ENCODE measurements around the gene DTX1.

The DTX1 gene

GRCh38 chr12:113071135-113072112 lies 14.9 kb downstream of the DTX1 start:
- DNase-seq (ENCODE audit: low read depth): no peak

- no peak for DNase-seq (ENCODE audit: low read depth)
Observed at GRCh38 chr12:113072136-113072535, 15.6 kb downstream of the DTX1 start.

GRCh38 chr12:113073586-113073985 lies 17.1 kb downstream of the DTX1 start:
- no peak for DNase-seq (ENCODE audit: low read depth)

GRCh38 chr12:113075137-113075683 lies 18.7 kb downstream of the DTX1 start:
- no peak for DNase-seq (ENCODE audit: low read depth)

GRCh38 chr12:113077057-113077858 lies 20.7 kb downstream of the DTX1 start:
- no peak for DNase-seq (ENCODE audit: low read depth)

- DNase-seq (ENCODE audit: low read depth): no peak
Observed at GRCh38 chr12:113077859-113078255, 21.3 kb downstream of the DTX1 start.

GRCh38 chr12:113081873-113082272 lies 25.3 kb downstream of the DTX1 start:
- DNase-seq (ENCODE audit: low read depth): no peak

- DNase-seq (ENCODE audit: low read depth): no peak
Observed at GRCh38 chr12:113082486-113083148, 26.1 kb downstream of the DTX1 start.

GRCh38 chr12:113083863-113084435 lies 27.4 kb downstream of the DTX1 start:
- no peak for DNase-seq (ENCODE audit: low read depth)

- no peak for DNase-seq (ENCODE audit: low read depth)
Observed at GRCh38 chr12:113086249-113087164, 30.0 kb downstream of the DTX1 start.

GRCh38 chr12:113087193-113087592 lies 30.7 kb downstream of the DTX1 start:
- no peak for DNase-seq (ENCODE audit: low read depth)

GRCh38 chr12:113088037-113088436 lies 31.5 kb downstream of the DTX1 start:
- no peak for DNase-seq (ENCODE audit: low read depth)

GRCh38 chr12:113088971-113089756 lies 32.6 kb downstream of the DTX1 start:
- DNase-seq (ENCODE audit: low read depth): no peak

- no peak for DNase-seq (ENCODE audit: low read depth)
Observed at GRCh38 chr12:113089839-113090238, 33.3 kb downstream of the DTX1 start.

GRCh38 chr12:113090740-113091139 lies 34.2 kb downstream of the DTX1 start:
- no peak for DNase-seq (ENCODE audit: low read depth)

- DNase-seq (ENCODE audit: low read depth): no peak
Observed at GRCh38 chr12:113091506-113091905, 35.0 kb downstream of the DTX1 start.

- no peak for DNase-seq (ENCODE audit: low read depth)
Observed at GRCh38 chr12:113092607-113093408, 36.3 kb downstream of the DTX1 start.

- no peak for DNase-seq (ENCODE audit: low read depth)
Observed at GRCh38 chr12:113093409-113094101, 37.0 kb downstream of the DTX1 start.

All from stimulated activated CD8-positive, alpha-beta memory T cell treated with anti-CD3 and anti-CD28 coated beads, Interleukin-12 subunit alpha, Interleukin-12 subunit beta, amount 100 ng/mL, for 4 hours (primary cell).